HG03045 (cell line): Measurements from ENCODE around the gene CYP27A1.
"Not testable (repeated sequence)": the region's sequence is repeated elsewhere in the genome, so short reads cannot be mapped to it uniquely, and the experiment has no call there.

ENCODE experiments used
- ATAC-seq: cut with Tn5 transposase; IDR thresholded peaks from one replicate; pipeline ENCODE4 v1.9.1; 2021; ENCODE audit warnings: mild to moderate bottlenecking, moderate library complexity; ENCODE audit not compliant: unreplicated experiment

CYP27A1 gene

DNA sequence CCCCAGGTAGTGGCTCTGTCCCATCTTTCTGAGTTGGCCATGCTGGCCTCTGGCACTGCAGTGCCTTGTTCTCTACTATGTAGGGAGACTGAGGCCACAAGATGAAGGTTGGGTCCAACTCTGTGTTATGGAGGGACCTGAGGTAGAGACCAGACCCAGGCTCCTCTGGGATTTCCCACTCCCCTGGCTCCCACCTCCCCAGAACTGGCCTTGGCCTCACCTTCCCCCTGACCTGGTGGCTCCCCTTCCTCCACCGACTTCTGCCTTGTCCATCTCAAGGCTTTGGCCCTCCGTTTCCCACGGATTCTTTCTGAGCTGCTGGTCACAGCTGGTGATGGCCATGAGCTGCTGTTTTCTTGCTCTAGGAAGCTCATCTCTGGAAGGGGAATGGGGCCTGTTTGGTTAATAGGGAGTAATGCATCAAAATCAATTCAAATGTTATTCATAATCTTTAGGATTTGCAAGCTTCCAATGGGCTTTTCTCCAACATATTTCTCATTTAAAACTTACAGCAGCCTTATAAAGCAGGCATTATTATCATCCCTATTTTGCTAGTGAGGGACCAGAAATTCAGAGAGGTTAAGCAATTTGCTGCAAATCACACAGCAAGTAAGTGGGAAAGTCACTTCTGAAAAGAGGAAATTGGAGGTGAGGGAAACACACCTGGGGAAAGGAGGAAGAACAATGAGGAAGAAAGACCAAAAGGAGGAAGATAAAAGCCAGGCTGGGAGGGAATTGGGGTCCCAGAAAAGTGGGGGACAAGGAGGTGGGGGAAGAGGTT, 48.8 kb downstream of the CYP27A1 start:
- ATAC-seq, result no peak

DNA sequence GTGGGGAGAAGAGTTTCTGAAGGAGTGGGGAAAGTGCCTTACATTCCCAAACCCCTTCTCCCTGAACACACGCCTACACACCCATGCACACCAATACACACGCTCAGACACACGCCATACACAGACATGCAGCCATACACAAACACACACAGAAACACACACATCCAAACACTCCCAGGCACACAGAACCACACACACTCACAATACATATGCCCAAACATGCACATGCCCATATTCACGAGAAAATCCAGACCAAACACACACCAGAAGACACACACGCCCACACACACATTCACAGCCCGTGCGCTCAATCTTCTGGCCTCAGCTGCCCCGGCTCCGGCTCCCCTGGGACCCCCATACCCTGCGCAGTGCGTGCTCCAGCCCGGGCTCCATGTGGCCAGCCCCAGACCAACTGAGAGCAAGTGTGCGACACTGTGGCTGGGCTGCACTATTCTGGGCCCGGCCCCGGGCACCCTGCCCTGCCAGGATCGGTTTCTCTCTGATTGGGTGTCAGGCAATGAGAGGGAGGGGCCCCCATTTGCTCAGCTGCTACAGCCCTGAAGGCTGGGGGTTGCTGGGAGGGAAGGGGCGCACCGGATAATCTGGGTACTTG, 49.5 kb downstream of the CYP27A1 start, which contains the start of gene PRKAG3:
TSS of gene PRKAG3 (minus strand) at position 426 of the 613 bp plus-strand sequence.
- no peak for ATAC-seq

DNA sequence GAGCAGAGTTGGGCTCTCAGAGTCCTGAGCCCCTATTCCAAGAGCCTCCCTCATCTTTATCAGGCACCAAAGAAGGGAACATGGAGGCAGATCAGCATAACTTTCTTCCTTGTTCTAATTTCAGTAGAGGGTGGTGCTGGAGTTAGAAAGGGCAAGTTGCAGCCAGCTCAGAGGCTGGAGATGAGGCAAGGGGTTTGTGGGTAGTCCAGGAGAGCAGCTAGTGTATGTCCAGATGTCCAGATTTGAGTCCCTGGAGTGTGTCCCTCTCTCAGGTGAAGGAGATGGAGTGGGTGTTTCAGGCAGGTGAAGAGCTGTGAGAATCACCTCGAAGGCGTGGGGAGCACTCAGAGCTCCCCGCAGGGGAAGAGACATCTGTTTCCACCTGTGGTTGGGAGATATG, 50.1 kb downstream of the CYP27A1 start:
- ATAC-seq, result no peak

DNA sequence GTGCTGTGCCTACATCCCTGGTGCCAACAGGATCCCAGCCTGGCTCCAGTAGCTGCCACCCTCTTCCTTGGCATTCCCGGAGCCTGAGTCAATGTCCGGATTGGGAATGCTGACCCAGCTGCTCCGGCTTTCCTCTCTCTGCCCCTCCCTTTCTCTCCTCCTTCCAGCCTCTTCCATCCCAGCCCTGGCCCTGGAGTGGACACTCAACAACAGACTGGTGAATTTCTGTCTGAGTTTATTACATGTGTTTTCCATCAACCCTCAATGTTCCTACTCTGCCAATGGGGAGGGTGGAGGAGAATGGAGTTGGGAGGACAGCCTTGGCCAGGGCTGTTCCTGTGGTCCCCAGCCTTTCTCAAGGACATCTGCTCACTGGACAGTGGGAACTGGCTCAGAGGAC, 50.6 kb downstream of the CYP27A1 start:
- ATAC-seq, result no peak

DNA sequence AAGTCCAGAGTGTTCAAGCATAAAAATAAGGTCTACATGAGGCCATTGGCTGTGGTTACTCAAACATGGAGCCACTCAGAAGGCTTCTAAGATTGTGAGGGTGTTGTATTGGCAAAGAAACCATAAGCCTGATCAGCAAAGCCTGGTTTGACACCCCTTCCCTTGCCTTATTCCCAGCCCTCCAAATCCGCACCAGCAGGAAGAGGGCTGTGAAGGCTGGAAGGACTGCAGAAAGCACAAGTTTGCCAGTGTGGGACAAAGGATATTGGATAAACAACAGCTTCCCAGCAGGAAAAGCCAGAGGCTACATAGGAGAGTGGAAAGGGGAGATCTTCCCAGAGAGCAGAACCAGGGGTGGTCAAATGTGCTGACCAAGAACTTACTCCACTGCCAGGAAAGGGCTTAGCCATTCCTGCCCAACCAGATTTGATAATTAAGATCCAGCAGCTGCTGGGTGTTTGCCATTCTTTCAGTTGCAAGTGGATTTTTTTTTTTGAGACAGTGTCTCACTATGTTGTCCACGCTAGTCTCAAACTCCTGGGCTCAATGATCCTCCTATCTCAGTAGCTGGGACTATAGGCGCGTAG, 51.2 kb downstream of the CYP27A1 start:
- ATAC-seq, result no peak

DNA sequence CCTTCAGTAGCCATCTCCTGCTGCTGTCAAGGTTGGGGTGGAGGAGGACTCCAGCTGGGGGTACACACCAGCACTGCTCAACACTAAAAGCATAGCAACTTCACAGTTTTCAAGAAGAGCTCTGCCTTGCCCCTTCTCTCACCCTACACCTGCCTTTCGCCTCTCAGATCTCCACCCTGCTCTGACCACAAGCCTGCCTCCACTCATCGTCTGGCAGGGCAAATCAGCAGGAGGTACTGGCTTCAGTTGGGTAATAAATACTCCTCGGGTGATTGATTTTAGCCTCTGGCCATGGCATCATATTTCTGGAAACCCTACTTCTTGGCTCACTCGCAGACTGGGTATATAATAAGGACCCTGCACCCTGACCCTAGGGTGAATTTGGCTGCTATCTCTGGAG, 52.7 kb downstream of the CYP27A1 start:
- ATAC-seq, result no peak

DNA sequence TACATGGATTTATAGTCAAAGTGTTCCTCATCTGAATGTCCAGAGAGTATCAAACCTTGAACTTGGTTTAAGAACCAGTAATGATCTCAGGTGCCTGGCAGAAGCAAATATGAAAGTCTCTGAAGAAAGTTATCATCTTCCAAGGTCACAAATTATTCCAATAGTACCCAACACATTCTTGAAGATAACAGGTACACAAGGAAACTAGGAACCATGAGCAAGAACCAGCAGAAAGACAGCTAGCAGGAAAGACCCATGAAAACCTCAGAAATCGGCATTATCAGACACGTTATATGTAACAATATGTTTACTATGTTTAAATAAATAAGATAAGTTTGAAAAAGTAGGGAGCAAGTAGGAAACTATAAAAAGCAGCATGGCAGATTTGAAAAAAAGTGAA, 55.5 kb downstream of the CYP27A1 start:
- ATAC-seq, result no peak

DNA sequence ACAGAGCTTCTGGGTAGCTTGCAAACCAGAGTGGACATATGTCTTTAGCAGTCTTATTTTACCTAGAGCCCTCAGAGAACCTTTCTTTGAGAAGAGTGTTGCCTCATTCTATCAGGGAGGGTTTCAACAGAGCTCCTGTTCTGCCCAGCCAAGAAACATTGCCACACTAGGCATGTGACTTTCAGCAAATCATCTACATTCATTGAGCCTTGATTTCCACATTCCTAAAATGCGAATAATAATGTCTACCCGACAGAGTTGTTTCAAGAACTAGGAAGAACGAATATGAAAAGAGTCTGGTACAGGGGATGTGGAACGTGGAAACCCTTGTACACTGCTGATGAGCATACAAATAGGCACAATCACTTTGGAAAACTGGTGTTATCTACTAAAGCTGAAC, 57.5 kb downstream of the CYP27A1 start:
- ATAC-seq, result no peak

DNA sequence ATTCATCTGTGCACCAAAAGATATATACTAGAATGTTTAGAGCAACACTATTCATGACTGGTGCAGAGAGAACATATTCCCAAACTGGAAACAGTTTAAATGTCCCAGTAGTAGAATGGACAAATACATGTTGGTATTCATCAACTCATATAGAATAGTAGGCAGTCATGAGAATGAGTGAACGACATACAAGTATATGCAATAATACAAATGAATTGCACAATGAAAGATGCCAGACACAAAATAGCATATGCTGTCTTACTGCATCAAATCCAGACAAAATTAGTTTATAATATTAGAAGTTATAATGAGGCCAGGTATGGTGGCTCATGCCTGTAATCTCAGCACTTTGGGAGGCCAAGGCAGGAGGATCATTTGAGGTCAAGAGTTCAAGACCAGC, 57.9 kb downstream of the CYP27A1 start:
- no peak for ATAC-seq

DNA sequence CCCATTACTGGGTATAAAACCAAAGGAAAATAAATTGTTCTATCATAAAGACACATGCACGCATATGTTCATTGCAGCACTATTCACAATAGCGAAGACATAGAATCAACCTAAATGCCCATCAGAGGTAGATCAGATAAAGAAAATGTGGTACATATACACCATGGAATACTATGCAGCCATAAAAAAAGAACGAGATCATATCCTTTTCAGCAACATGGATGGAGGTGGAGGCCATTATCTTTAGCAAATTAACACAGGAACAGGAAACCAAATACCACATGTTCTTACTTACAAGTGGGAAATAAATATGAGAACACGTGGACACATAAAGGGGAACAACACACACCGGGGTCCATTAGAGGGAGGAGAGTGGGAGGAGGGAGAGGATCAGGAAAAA, 62.4 kb downstream of the CYP27A1 start:
- not testable (repeated sequence) for ATAC-seq

DNA sequence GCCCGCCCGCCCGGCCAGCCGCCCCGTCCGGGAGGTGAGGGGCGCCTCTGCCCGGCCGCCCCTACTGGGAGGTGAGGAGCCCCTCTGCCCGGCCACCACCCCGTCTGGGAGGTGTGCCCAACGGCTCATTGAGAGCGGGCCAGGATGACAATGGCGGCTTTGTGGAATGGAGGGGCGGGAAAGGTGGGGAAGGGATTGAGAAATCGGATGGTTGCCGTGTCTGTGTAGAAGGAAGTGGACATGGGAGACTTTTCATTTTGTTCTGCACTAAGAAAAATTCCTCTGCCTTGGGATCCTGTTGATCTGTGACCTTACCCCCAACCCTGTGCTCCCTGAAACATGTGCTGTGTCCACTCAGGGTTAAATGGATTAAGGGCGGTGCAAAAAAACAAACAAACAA, 65.0 kb downstream of the CYP27A1 start:
- not testable (repeated sequence) for ATAC-seq

DNA sequence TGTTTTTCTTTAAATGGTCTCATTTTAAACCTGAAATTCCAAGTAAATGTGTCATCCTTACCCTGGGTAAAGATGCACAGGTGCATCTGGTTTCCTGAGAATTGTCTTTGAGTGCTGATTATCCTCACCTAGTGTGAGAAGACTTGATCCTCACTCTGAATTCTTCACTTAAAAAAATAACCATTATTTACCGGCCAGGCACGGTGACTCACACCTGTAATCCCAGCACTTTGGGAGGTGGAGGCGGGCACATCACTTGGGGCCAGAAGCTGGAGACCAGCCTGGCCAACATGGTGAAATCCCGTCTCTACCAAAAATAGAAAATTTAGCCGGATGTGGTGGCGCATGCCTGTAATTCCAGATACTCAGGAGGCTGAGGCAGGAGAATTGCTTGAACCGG, 67.8 kb downstream of the CYP27A1 start:
- no peak for ATAC-seq

DNA sequence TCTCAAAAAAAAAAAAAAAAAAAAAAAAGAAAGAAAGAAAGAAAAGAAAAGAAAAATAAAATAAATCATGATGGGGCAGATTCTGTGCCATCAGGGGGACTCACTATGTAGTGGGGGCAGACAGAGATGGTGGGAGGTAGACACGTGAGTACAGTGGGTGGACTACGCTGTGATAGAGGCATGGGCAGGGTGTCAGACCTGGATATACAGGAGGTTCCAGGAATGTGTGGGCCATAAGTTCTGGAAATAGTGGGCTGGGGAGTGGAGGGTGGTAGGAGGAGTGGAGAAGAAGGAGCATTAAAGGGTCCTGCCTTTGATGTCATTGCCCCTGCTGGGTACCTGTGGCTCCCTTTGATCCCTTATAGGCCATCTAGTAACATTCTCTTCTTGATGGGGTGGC, 68.8 kb downstream of the CYP27A1 start:
- ATAC-seq, result no peak

DNA sequence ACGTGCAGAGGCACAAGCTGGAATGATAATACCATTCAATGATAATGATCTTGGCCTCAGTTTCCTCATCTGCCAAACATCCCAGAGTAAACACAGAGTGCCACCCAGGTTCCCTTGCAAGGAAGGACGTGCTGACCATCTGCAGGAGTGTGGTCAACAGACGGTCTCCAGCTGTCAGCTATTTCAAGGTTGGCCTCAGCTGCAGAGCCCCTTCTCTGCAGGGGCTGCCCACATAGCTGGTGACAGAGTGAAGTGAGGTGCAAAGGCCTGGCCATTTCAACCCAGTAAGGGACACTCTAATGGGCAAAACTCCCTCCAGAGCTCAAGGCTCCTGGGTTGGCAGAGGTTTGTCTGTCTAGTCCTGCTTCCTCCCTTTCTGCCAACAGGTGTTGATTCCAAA, 69.3 kb downstream of the CYP27A1 start:
- ATAC-seq, result no peak

DNA sequence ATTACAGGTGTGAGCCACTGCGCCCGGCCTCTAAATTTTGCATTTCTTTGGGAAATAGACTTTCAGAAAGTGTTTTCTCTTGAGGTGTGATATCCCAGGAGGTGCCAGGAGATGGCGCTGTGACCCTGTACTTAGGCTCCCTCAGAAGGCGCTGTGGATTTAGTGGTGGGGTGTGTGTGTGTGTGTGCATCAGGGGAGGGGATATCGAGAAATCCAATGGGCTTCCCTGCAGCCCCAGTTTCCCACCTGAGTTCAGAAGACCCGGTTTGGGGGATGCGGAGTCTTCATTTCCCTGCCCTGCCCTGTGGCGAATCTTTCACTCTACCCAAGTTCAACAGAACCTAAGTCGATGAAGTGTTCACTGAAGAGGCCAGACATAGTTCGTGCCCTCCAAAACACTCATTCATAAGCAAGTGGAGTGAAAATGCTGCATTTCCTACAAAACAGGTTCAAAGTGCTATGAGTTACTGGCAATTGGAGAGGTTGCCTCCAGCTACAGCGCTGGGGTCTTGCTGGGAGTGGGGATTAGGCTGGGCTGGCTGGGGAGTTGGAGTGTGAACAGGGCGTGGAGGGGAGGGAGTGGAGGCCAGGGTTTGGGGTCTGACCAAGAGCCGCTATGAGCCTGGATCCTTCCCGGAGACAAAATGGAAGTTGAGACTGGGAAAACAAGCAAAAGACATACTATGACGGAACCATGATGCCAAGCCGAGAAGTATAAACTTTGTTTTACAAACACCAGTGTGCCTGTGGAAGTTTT, 71.1 kb downstream of the CYP27A1 start:
- ATAC-seq, result no peak

DNA sequence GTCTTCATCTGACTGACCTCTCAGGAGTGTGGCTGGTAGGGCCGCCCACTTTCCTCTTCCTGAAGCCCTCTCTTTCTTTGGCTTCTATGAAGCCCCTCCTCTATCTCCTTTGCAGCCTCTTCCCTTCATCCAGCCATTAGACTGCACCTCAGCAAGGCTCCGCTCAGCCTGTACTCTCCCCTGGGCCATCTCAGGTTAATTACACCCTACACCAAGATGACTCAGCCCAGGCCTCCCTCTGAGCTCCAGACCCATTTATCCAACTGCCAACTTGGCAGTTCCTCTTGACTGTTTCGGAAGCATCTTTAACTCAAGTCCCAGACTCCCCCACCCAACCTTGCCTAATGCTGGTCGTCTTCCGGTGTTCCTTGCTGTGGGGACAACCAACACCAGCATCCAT, 71.8 kb downstream of the CYP27A1 start:
- ATAC-seq, result no peak

DNA sequence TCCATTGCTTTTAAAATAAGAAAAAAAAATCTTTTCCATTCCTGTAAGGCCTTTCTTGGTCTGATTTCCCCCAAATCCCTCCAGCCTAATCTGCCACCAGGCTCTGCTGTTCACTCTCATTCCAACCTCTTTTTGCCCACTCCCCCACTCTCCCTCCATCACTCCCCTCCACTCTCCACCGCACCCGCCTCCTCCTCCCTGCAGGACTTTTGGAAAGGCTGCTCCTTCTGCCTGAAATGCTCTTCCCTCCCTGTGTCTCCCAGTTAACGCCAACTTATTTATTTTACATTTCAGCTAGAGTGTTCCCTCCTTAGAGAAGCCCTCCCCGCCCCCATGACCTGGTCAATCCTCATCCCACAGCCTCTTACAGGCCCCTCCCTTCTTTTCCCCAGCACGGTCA, 72.9 kb downstream of the CYP27A1 start:
- ATAC-seq, result no peak

DNA sequence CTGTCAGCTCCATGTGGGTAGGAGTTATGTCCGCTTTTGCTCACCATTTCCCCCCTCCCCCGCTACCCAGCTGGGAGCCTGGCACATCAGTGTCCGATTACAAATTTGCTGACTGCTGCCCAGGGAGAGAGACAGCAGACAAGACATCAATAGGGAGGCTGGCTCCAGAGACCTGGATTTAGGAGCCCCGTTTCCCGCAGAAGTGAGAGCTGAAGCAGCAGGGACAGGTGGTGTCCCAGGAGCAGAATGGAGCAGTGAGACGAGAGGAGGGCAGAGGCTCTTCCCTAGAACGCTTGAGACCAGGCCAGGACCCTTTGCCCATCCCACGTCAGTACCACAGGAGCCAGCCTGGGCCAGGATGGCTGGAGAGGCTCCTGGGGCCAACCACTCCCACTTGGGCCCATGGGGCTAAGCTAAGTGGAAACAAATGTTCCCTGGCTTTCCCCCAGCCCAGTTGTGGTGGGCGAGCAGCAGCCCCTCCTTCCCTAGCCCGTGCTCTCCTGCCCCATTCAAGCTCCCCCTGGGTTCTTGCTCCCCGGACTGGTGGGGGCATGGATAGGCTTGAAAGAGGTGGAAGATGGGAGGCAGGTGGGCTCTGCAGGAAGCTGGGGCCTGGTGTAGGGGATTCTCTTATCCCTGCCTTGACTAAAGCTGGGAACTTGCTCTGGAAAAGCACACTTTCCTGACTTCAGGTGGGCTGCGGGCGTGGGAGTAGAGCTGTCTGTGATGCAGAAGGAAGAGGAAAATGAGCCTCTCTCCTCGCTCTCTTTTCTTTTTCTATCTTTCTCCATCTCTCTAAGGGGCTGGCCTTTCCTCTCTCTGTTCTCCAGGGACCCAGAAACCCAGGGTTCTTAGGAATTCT, 73.6 kb downstream of the CYP27A1 start:
- ATAC-seq, result no peak

DNA sequence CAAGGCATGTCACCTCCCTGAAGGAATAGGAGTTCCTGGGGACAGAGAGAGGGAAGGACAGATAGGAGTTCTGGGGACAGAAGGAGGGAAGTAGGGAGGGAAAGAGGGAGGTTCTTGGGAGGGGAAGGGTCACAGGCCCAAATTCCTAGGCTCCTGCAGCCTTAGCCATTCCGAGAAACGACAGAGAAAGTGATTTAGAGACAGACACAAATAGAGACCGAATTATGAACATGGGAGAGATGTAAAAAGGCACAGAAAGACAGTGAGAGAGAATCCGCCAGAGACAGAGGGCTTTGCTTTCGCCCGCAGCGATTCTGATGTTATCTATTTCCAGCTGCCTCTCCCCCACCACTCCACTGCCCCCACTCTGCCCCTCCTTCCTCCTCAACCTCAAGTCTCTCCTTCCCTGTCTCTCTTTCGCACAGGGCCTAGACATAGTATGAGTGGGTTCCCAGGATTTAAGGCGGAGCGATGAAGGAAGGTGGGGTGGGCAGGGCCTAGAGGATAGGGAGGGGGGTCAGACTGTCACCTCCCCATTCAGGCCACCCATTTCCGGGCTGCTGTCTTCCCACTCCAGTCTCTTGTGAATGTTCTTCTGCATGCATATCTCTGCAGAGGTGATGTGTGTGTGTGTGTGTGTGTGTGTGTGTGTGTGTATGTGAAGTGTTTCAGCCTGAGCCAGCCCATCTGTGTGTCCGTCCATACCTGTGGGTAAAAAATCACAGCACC, 74.4 kb downstream of the CYP27A1 start:
- no peak for ATAC-seq

DNA sequence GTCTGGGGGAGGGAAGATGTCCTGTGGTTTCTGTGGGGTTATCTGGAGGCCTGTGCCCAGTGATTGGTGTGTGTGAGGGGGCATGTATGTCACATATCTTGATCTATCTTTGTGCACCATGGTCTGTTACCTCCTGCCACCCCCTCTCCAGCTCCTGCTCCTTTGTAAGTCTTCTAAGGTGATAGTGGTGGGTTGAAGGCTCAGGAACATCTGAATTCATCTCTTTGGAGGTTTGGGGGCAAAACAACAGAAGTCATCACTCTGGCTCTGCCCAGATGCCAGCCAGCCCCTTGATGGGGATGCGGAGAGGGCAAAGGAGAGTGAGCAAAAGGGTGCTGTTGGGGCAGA, 74.9 kb downstream of the CYP27A1 start:
- ATAC-seq, result no peak
